Measurements from ENCODE around the gene OR6Q1.

The OR6Q1 gene

GRCh38 chr11:58058276-58059006 lies 27.7 kb downstream of the OR6Q1 start:
- no peak for DNase-seq

- no peak for DNase-seq
Measured at GRCh38 chr11:58059007-58059350, 28.2 kb downstream of the OR6Q1 start.

- no peak for DNase-seq
Measured at GRCh38 chr11:58060535-58060934, 29.8 kb downstream of the OR6Q1 start.

- no peak for DNase-seq
Measured at GRCh38 chr11:58060939-58061672, 30.4 kb downstream of the OR6Q1 start.

GRCh38 chr11:58061813-58062212 lies 31.1 kb downstream of the OR6Q1 start:
- no peak for DNase-seq

- DNase-seq: no peak
Measured at GRCh38 chr11:58067685-58068084, 36.9 kb downstream of the OR6Q1 start.

GRCh38 chr11:58068655-58069054 lies 37.9 kb downstream of the OR6Q1 start:
- no peak for DNase-seq

GRCh38 chr11:58070585-58070984 lies 39.8 kb downstream of the OR6Q1 start:
- no peak for DNase-seq

- DNase-seq: no peak
Measured at GRCh38 chr11:58075781-58076180, 45.0 kb downstream of the OR6Q1 start.

Data from activated T-cell treated with anti-CD3 and anti-CD28 coated beads, Interleukin-2, amount 50 U/mL, for 48 hours (primary cell).